ENCODE data around the gene MRPL22. TPM values are rescaled to one million over a fixed set of nuclear protein-coding genes. Genes with fewer than 3 reads are reported as not detected.
"Not testable (repeated sequence)": the region's sequence is repeated elsewhere in the genome, so short reads cannot be mapped to it uniquely, and the experiment has no call there.

Gene MRPL22
- polyA plus RNA-seq, 1 donor, result 52.2 TPM

DNA sequence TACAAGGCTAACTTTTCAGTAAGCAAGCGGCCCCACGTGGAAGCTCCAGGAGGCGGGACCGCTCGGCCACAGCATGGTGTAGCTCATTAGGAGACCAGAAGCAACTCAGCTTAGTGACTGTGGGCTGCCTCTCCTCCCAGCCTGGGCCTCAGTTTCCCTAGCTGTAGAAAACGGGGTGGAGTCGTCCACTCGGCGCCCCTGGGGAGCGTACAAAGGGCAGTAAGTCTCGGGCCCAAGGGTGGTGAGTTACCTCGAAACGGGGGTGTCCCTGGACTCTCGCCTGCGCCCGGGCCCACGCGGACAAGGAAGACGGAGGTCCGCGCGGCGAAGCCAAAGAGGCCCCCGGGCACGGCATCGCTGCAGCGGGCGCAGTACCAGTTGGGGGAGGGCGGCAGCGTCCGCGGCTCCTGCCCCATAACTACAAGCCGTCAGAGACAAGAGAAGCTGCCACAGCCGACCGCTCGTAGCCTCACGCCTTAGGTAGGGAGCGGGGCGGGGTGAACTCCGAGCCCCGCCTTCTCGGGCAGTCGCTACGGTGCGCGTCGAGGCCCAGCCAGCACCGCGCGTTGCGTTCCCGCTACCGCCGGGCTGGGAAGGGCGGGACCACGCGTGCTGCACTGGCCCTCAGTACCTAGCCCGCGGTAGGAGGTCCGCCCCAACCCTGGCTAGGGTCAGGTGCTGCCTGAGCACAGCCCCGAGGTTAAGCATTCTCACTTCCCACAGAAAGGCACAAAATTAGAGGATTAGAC, 3.0 kb upstream of the MRPL22 start, which contains the start of gene GEMIN5:
Gene GEMIN5 (minus strand): TSS at position 494 of the 749 bp plus-strand sequence. CDS start 78 bp downstream, at position 416.
- DNase-seq, result peak; percentile 76

DNA sequence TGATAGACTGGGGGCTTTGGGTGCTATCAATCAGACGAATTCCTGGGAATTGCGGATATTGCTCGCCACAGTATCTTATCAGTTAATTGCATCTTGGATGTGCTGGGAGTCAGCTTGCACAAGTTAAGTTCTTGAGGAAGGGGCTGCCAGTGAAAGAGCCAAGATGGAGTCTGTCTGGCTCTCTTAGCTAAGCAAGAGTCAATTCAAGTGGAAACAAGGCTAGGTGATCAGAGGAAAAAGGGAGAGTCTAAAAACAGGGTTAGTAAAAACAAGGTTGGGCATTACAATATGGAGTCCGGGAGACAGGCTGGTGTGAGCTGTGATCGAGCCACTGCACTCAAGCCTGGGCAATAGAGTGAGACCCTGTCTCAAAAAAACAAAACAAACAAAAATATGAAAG, 1.5 kb upstream of the MRPL22 start:
- DNase-seq, result not testable (repeated sequence)

DNA sequence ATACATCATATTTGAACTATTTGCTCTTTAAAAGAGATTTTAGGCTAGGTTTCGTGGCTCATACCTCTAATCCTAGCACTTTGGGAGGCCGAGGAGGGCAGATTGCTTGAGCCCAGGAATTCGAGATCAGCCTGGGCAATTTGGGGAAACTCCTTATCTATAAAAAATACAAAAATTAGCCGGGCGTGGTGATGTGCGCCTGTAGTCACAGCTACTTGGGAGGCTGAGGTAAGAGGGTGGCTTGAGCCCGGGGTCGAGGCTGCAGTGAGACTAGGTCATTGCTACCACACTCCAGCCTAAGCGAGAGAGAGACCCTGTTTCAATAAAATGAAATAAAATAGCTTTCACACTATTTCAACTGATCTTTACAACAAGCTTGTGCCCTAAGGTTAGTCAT, 500 bp upstream of the MRPL22 start:
- DNase-seq, result no peak

DNA sequence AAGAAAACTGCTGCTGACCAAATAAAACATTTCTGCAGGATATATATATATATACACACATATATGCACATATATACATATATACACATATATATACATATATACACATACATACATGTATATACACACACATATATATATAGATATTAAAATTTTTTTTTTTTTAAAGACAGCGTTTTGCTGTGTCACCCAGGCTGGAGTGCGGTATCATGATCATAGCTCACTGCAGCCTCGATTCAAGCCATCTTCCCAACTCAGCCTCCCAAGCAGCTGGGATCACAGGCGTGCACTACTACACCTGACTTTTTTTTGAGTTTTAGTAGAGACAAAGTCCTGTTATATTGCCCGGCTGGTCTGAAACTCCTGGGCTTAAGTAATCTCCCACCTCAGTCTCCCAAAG, 2.7 kb downstream of the MRPL22 start:
- no peak for DNase-seq

DNA sequence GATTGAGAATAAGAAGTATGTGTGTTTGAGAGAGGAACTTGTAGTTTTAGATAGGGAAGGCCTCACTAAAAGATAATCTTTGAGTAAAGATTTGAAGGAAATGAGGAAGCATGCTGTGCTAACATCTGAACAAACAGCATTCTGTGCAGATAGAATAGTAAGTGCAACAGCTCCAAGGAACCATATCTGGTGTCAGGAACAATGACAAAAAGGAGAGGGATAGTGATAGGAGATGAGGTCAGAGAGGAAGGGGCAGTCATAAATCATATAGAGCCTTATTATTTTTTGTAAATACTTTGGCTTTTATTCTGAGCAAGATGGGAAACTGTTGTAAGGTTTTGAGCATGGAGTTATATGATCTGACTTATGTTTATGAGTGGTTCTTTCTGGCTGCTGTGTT, 3.8 kb downstream of the MRPL22 start:
- DNase-seq, result no peak

DNA sequence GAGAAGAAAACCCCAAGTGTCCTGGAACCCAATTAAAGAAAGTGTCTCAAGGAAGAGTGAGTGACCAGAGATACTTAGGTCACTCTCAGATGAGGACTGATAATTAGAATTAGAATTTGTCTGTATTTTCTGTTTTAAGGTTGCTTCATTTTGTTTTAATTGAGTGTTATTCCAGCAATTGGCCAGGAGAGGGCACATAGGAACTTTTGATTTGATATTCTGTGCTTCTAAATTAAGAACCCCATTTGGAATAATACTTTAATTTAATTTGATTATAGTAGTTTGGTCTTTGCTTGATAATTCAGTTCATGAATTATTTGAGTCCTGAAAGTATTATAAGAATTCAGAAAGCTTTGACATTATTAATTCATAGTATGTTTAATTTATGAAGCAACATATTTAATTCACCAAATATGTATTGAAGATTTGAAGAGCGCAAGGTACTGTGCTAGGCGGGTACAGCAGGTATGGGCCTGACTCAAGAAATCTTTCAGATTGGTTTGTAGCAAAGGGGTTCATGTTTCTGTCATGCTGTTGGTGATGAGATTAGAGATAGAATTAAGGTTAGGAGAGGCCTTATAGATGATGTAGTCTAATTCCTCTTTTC, 4.9 kb downstream of the MRPL22 start:
- no peak for DNase-seq

DNA sequence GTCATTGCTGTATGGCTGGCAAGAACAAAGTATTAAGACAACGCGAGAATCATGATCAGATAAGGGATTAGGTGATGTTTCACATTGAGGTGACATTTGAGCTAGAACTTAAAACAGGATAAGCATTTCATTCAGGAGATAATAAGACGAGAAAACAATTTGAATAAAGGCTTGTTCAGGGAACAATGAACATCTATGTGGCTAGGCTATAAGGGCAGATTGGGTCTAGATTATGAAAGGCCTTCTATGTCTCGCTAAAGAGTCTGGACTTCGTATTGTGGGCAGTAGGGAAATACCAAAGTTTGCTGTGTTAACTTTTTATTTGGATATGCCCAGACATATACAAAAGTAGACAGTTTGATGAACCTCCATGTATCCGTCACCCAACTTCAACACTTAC, 6.9 kb downstream of the MRPL22 start:
- no peak for DNase-seq

DNA sequence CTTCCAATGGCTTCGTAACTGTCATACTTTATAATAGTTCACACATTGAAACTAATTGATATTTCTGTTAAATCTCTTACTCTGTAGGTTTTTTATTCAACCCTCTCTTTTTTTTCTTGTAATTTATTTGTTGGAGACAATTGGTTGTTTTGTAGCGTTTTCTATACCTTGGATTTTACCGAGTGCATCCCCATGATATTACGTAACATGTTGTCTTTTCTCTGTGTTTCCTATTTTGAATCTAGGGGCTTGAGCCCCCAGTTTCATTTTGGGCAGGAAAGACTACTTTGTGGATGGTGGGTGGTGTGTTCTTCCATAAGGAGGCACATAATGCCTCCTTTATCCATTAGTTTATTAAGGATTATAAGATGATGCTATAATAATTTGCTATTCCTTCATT, 7.4 kb downstream of the MRPL22 start:
- DNase-seq, result no peak

DNA sequence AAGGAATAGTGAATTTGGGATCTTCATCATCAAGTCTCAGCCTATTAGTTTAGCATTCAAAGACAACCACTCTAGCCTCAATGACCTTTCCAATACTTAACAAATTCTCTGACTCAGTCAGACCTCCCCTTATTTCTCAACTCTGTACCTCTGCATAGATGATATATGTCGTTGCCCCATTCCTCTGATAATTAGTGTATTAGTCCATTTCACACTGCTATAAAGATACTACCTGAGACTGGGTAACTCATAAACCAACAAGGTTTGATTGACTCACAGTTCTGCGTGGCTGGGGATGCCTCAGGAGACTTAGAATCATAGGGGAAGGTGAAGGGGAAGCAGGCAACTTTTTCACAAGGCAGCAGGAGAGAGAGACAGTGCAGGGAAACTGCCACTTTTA, 8.9 kb downstream of the MRPL22 start:
- no peak for DNase-seq

DNA sequence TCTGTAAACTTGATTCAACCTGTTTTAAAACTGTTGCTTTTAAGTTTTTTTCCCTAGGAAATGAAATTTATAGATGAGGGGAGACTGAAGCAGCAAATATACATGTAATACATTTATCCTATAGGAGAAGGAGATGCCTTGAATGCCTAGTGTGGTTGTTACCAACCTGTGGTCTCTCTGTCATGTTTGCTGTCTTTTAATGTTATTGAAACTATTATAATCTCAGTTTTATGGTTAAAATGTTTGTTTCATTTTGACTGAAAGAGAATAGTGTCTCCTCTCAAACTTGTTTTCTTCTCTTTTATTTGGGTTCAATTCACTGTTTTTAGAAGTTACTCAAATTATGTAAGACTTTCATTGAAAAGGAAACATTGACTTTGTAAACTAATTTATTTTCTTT, 15.8 kb downstream of the MRPL22 start:
- DNase-seq, result no peak

DNA sequence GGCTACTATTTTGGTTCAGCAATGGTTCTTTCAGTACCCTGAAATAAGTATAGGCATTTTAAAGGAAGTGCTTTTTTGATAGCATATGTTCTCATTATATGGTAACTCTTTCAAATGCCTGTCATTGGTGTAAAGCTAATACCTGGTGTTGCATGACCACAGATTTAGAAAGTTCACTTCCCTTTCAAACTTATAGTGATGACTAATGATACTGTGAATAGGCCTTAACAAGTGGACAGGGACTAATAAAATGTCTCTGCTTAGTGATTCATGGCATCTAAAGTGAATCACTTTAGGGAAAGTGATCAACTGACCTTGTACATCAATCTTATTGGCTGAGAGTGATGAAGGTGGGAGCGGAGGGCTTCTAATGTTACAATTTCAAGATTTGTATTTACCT, 21.6 kb downstream of the MRPL22 start:
- DNase-seq, result no peak

DNA sequence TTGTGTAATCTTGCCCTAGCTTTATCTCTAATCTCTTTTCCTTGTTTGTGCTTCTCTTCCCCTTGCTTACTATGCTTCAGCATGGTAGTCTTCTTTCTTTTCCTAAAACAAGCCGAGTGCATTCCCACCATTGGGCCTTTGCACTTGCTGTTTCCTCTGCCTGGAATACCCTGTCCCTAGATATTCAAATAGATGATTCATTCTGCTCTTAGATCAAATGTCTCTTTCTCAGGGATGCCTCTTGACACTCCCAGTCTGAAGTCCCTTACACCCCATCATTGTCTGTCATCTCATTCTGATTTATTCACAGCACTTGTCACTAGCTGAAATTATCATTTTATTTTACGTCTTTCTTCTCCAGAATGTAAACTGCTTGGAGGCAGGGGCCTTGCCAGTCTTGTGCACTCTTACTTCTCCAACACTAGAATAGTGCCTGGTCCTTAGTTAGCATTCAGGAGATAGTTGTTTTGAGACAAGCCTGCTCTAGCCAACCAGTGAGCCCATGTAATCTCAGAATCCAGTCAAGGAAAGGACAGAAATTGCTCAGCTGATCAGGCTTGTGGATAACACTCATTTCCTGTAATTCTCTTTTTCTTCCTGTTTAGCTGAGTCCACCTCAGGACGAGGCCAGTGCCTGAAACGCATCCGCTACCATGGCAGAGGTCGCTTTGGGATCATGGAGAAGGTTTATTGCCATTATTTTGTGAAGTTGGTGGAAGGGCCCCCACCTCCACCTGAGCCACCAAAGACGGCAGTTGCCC, 25.4 kb downstream of the MRPL22 start:
- DNase-seq, result no peak

DNA sequence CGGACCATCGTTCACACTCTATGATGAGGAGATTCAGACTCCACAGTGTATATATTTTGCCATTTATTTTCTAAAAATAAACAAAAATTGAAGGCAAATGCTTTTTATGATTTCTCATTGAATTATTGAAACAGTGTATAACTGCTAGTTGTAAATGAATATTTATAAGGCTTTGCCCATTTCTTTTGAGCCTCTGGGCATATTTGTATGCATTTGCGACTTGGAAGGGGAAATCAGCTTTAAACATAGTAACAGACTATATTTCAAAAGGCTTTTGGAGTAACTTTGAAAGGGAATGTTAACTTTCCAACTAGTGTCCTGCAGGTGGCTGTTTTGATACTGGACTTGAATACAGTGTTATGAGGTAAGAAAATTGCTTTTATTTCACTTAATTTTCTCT, 26.0 kb downstream of the MRPL22 start:
- no peak for DNase-seq

DNA sequence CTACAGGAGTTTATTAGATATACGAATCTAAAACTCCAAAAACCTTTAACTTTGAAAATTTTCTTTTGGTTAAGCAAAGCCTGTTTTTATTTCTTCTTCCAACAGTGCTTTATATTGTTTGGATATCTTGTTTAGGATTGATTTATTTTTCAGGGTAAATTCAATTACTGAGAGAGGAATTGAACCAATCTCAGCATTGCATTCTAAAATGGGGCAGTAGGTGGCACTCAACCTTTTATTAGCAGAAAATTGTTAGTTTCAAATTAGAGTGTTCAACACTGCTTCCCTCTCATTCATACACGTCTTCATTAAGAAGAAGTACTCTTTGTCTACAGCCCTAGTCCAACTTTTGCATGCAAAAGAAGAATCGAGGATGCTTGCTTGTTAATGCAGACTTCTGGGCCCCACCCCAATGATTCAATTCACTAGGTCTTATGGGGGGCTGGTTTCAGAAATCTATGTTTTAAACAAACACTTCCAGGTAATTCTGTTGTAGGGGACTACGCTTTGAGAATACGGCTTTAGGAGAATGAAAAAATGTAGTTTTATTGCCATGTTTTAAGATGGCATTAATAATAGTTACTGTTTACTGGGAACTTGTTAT, 26.6 kb downstream of the MRPL22 start:
- DNase-seq, result no peak

DNA sequence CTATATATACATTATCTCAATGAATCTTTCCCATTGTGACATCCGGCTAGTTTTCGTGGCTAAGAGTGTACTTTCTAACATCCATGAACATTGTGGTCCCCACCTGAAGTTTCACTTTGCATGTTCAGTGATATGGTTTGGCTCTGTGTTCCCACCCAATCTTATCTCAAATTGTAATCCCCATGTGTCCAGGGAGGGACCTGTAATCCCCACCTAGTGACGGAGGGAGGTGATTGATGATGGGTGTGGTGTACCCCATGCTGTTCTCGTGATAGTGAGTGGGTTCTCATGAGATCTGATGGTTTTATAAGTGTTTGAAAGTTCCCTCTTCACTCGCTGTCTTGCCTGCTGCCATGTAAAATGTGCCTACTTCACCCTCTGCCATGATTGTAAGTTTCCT, 28.1 kb downstream of the MRPL22 start:
- no peak for DNase-seq

DNA sequence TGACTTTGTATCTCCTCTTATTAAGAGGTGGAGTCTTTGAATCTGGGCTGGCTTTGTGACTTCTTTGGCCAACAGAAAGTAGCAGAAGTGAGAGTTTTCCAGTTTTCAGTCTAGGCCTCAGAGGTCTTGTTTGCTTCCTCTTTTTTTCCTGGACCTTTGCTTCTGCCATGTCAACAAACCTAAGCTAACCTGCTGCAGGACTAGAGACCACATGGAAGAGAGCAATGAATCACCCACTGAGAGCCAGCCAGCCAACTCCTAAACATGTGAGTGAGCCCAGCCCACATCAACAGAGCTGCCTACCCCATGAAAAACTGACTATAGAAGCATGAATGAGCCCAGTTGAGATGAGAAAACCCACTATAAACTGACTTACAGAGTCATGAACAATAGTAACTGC, 29.9 kb downstream of the MRPL22 start:
- no peak for DNase-seq

DNA sequence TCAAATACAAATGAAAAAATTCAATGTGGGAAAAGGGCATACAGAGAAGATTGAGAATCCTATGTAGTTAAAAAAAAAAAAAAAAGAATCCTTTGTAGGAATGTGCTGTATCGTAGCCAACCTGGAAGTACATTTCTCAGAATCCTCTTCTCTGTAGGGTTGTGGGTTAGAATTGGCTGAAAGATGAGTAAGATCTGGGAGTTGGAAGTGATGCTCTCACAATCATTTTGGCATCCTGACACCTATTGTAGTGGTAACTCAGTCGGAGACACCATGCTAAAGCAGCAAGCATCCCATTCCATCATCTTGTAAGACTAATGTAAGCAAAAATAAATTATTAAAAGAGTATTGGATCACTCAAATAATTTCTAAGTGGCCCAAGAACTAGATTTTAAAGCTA, 30.6 kb downstream of the MRPL22 start:
- no peak for DNase-seq

DNA sequence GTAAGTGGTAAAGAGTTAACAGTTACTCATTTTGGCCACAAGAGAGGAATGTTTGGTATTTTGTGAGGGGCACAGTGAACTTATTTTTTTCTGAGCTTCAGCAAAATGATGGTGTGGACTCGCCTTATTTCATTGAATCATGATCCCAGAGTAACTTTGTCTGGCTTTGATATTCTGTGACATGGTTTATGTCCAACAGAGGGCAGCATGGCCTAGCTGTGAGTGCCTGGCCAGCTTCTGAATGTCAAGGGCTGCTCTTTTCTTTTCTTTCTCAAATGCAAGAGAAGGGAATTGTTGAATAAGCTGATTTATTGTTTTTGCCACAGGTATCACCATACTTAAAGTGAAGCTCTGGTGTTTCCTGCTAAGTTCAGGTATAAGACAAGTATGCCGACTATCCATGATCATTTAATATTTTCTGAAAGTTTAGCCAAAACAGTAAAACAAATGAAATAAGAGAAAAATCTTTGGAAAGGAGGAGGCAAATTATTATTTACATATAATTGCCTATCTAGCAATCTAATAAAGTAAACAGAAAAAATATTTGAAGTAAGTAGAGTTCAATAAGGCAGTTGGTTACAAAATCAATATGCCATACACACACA, 31.7 kb downstream of the MRPL22 start:
- DNase-seq, result peak; percentile 27

DNA sequence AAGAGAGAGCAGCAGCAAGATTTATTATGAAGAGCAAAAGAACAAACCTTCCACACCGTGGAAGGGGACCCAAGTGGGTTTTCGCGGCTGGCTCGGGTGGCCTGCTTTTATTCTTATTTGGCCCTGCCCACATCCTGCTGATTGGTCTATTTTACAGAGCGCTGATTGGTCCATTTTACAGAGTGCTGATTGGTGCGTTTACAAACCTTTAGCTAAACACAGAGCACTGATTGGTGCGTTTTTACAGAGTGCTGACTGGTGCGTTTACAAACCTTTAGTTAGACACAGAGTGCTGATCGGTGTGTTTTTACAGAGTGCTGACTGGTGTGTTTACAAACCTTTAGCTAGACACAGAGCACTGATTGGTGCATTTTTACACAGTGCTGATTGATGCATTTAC, 35.2 kb downstream of the MRPL22 start:
- not testable (repeated sequence) for DNase-seq

DNA sequence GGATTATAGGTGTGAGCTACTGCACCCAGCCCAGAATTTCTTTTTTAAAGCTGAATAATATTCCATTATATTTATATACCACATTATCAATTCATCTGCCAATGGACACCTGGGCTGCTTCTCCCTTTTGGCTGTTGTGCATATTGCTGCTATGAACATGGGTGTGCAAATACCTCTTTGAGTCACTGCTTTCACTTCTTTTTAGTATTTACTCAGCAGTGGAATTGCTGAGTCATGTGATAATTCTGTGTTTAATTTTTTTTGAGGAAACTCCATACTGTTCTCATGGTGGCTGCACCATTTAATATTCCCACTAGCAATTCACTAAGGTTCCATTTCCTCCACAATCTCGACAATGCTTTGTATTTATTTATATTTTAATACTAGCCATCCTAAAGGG, 36.5 kb downstream of the MRPL22 start:
- DNase-seq, result no peak

DNA sequence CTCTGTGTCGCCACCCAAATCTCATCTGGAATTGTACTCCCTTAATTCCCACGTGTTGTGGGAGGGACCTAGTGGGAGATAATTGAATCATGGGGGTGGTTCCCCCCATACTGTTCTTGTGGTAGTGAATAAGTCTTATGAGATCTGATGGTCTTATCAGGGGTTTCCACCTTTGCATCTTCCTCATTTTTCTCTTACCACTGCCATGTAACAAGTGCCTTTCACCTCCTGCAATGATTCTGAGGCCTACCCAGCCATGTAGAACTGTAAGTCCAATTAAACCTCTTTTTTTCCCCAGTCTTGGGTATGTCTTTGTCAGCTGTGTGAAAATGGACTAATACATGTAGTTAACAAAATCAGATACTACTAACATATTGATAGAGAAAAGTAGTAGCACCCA, 37.4 kb downstream of the MRPL22 start:
- not testable (repeated sequence) for DNase-seq

DNA sequence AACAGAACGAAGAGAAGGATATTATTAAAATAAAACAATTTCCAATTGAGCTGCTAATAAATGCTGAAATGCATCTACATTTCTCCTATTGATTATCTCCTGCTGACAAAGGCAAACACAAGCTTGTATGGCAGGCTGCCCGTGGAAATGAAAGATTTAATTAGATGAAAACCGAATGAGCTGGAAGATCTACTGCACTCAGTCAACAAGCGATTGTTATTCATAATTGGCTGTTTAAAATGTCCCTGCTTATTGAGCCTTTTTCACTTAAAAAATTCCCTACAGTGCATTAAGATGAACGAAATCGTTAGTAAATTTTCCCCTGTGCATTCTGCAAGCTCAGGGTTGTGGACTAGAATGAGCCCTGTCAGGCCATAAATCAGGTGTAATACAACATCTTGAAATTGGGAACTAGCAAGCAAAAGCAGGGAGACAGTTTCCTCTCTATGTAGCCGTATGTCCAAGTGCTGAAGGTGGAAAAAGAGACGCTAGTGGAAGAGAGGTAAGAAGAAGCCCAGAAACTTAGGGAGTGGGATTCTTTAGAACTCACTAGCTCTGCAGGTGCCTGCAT, 44.2 kb downstream of the MRPL22 start:
- no peak for DNase-seq

All from left kidney (tissue), 2 donors.